HFF-Myc (cell line): ENCODE results near the gene ZNF98.

Source experiments
- DNase-seq: peaks from one replicate; pipeline ENCODE4 v3.0.0-alpha.2; 2011; ENCODE audit warnings: low read depth; ENCODE audit errors: extremely low read depth
- H3K4me3 ChIP-seq: replicated peaks from 2 replicates; pipeline ENCODE4 v1.5.1; 2011; ENCODE audit warnings: low read depth, mild to moderate bottlenecking, control low read depth, low read length
- CTCF ChIP-seq: IDR thresholded peaks from 2 replicates; pipeline ENCODE4 v1.5.1; 2012; ENCODE audit warnings: mild to moderate bottlenecking, low read depth, low read length, control low read depth; ENCODE audit errors: missing control alignments

Gene ZNF98

DNA sequence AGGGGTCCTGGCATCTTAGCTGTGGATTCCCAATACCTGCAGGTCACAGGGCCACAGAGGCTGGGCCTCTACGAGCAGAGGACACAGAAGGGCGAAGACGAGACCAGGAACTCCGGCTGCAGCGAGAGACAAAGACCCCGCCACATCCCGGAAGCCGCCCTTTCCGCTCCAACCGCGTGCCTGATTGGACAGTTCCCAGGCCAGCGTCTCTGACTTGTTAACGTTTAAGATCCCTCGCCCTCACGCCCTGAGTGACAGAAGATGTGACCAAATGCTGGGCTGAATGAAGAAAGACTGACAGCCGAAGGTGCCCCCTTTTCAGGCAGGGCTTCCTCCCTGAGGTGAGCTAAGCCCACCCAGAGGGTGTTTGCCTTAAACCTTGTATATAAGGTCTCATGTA is at the start of gene ZNF98:
ZNF98 (minus strand) TSS at position 136 of the 400 bp plus-strand sequence; CDS start at position 14, 122 bp downstream.
- no peak within 1 kb of the TSS for H3K4me3 ChIP-seq
- no peak for DNase-seq
- TF ChIP-seq CTCF = no peak

GRCh38 chr19:22446605-22447004 is 24.5 kb upstream of the ZNF98 start:
- no peak for DNase-seq
- no peak for TF ChIP-seq CTCF
- H3K4me3 ChIP-seq = no peak overlapping the region

- no peak for TF ChIP-seq CTCF
- no peak overlapping the region for H3K4me3 ChIP-seq
- no peak for DNase-seq
Observed at GRCh38 chr19:22438011-22438410, 15.9 kb upstream of the ZNF98 start.

- no peak overlapping the region for H3K4me3 ChIP-seq
- TF ChIP-seq CTCF = no peak
- no peak for DNase-seq
Observed at GRCh38 chr19:22427960-22428913, 6.1 kb upstream of the ZNF98 start.

DNA sequence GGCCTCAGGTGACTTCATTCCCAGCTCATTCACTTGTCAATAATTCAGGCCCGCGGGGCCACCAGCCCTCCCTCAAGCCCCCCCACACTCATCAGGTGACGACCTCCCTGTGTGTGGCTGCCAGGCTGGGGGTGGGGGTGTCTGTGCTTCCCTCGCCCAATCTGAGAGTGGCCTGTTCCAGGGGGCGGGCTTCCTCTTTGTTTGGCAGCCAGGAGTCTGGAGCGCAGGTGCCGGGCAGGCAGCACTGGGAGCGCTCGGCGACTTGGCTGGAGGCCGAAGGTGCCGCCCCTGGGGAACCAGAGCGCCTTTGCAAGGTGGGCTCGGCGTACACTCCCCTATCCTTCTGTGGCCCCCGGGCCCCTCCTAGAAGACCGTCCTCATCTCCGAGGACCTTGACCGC is 5.4 kb upstream of the ZNF98 start:
- DNase-seq = no peak
- no peak overlapping the region for H3K4me3 ChIP-seq
- no peak for TF ChIP-seq CTCF

GRCh38 chr19:22426901-22427300 is 4.8 kb upstream of the ZNF98 start:
- no peak for DNase-seq

More at GRCh38 chr19:22426901-22427300, 4.8 kb upstream of the ZNF98 start:
- no peak overlapping the region for H3K4me3 ChIP-seq
- no peak for TF ChIP-seq CTCF
